ENCODE data around the gene SCRN1. TPM values are rescaled to one million over a fixed set of nuclear protein-coding genes. Genes with fewer than 3 reads are reported as not detected.

The SCRN1 gene
- total and polyA plus RNA-seq, 2 of the 13 experiments (the other 11 are each of a cell fraction or from before 2014, with no cell fraction given): 43.2 to 49.8 TPM

DNA sequence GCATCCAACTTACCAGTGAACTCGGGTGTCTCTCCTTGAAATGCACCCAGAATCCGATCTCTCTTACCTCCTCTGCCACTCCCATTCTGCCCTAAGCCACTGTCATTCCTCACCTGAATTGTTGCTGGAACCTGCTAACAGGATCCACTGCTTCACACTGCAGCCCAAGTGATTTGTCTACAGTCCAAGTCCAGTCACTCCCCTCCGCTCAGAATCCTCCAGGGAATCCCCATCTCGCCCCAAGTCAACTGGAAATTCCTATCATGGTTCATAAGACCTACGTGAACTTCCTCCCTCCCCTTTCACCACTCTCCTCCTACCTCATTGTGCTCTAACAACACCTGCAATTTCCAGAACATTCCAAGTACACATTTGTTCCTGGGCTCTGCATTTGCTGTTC lies 91.3 kb downstream of the SCRN1 start:
- Histone ChIP-seq H4K20me1 (ENCODE audit: insufficient read depth, low read length) (no peaks in the 10 kb centered on the region), H2AFZ (ENCODE audit: low read length) (no peak overlapping the region), H3K9ac (ENCODE audit: insufficient read depth, low read depth, low read length) (no peak overlapping the region), H3K4me2 (ENCODE audit: low read depth, low read length) (no peak overlapping the region), H3K27ac (ENCODE audit: extremely low read length, insufficient read depth, low read length) (no peak overlapping the region), H3K9me3 (ENCODE audit: low read length) (no peaks in the 10 kb centered on the region), H3K4me1 (ENCODE audit: insufficient read depth, low read length) (no peaks in the 10 kb centered on the region), H3K4me3 (replicated peaks in 1 of 3; ENCODE audit: insufficient read depth in 1 of 3, low read depth in 2 of 3, low read length in 3 of 3) (no peak overlapping the region), H3K36me3 (replicated peaks in 1 of 2; ENCODE audit: control insufficient read depth in 1 of 2, insufficient read depth in 2 of 2, low read length in 2 of 2) (no peaks in the 10 kb centered on the region), H3K27me3 (ENCODE audit: control insufficient read depth in 1 of 2, insufficient read depth in 2 of 2, low read length in 2 of 2) (0 out of 5 replicates have a peak, but pooled peaks cover 0 to 4% of the 10 kb centered on the region in 2 experiments), H3K79me2 (ENCODE audit: insufficient read depth, low read length) (no peaks in the 10 kb centered on the region)
- intact Hi-C loops (cut with micrococcal nuclease; ENCODE audit: unreplicated experiment) (no loop called here), in situ Hi-C loops (cut with HindIII; ENCODE audit: extremely low pct_ligation_motif_present, low pct_unique_long_range_greater_than_20kb) (no loop called here)
- BruUV-seq (replicated peaks): no TSS peak
- ATAC-seq (no peak), DNase-seq (ENCODE audit: low spot score) (no peak), FAIRE-seq (no peak)
- ChIA-PET CTCF (ENCODE audit: low intra/inter-chr PET ratio, low total read pairs) (no interaction called here), POLR2A (no interaction called here)
- WGBS (ENCODE audit: low lambda C conversion rate): 19% methylated on average over 5 of the region's 5 CpGs
- TF ChIP-seq ZNF512B (CRISPR knock-in tag; IDR thresholded peaks at IDR 0.05; ENCODE audit: borderline replicate concordance) (no peak), ATF1 (CRISPR knock-in tag; IDR thresholded peaks at IDR 0.05) (no peak), ZNF446 (CRISPR knock-in tag; IDR thresholded peaks at IDR 0.05) (no peak), ZNF253 (CRISPR knock-in tag; IDR thresholded peaks at IDR 0.05; ENCODE audit: borderline replicate concordance) (no peak), ZNF790 (CRISPR knock-in tag; IDR thresholded peaks at IDR 0.05; ENCODE audit: borderline replicate concordance) (no peak), ZNF782 (CRISPR knock-in tag; IDR thresholded peaks at IDR 0.05; ENCODE audit: borderline replicate concordance) (no peak), ZNF687 (CRISPR knock-in tag; IDR thresholded peaks at IDR 0.05) (no peak), ZSCAN22 (CRISPR knock-in tag; IDR thresholded peaks at IDR 0.05) (no peak)
- TF ChIP-seq, protein P1, sequence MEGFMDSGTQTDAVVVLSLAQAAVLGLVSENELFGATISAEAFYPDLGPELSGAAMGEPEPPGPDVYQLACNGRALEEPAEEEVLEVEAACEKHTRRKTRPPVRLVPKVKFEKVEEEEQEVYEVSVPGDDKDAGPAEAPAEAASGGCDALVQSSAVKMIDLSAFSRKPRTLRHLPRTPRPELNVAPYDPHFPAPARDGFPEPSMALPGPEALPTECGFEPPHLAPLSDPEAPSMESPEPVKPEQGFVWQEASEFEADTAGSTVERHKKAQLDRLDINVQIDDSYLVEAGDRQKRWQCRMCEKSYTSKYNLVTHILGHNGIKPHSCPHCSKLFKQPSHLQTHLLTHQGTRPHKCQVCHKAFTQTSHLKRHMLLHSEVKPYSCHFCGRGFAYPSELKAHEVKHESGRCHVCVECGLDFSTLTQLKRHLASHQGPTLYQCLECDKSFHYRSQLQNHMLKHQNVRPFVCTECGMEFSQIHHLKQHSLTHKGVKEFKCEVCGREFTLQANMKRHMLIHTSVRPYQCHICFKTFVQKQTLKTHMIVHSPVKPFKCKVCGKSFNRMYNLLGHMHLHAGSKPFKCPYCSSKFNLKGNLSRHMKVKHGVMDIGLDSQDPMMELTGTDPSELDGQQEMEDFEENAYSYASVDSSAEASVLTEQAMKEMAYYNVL (CRISPR knock-in tag; IDR thresholded peaks at IDR 0.05; ENCODE audit: borderline replicate concordance): no peak
- TF ChIP-seq, protein P2, sequence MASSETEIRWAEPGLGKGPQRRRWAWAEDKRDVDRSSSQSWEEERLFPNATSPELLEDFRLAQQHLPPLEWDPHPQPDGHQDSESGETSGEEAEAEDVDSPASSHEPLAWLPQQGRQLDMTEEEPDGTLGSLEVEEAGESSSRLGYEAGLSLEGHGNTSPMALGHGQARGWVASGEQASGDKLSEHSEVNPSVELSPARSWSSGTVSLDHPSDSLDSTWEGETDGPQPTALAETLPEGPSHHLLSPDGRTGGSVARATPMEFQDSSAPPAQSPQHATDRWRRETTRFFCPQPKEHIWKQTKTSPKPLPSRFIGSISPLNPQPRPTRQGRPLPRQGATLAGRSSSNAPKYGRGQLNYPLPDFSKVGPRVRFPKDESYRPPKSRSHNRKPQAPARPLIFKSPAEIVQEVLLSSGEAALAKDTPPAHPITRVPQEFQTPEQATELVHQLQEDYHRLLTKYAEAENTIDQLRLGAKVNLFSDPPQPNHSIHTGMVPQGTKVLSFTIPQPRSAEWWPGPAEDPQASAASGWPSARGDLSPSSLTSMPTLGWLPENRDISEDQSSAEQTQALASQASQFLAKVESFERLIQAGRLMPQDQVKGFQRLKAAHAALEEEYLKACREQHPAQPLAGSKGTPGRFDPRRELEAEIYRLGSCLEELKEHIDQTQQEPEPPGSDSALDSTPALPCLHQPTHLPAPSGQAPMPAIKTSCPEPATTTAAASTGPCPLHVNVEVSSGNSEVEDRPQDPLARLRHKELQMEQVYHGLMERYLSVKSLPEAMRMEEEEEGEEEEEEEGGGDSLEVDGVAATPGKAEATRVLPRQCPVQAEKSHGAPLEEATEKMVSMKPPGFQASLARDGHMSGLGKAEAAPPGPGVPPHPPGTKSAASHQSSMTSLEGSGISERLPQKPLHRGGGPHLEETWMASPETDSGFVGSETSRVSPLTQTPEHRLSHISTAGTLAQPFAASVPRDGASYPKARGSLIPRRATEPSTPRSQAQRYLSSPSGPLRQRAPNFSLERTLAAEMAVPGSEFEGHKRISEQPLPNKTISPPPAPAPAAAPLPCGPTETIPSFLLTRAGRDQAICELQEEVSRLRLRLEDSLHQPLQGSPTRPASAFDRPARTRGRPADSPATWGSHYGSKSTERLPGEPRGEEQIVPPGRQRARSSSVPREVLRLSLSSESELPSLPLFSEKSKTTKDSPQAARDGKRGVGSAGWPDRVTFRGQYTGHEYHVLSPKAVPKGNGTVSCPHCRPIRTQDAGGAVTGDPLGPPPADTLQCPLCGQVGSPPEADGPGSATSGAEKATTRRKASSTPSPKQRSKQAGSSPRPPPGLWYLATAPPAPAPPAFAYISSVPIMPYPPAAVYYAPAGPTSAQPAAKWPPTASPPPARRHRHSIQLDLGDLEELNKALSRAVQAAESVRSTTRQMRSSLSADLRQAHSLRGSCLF (CRISPR knock-in tag; IDR thresholded peaks at IDR 0.05; ENCODE audit: borderline replicate concordance): no peak

All from HepG2 (cell line).